ENCODE measurements around the gene CFAP298. TPM values are rescaled to one million over a fixed set of nuclear protein-coding genes. Genes with fewer than 3 reads are reported as not detected.

Gene CFAP298
- total RNA-seq, 6 experiments from 2014 or later: 27.5 to 45.5 (median 33.1) TPM

GRCh38 chr21:32569261-32570230 lies 42.6 kb downstream of the CFAP298 start:
- H3K36me3 Mint-ChIP-seq (ENCODE audit: low read depth): peaks cover 21% of the 10 kb centered on the region
- H3K27ac Mint-ChIP-seq: peak overlapping the region; percentile 74
- peak; percentile 57 for DNase-seq
- peaks cover 36% of the 10 kb centered on the region for H3K4me1 Mint-ChIP-seq (ENCODE audit: low read depth)
- peak overlapping the region; percentile 89 for H3K4me3 Mint-ChIP-seq
- TF ChIP-seq CTCF (IDR thresholded peaks at IDR 0.05): peak; percentile 90
- peaks cover 9% of the 10 kb centered on the region; the same call in 1 of the 2 replicates for H3K27me3 Mint-ChIP-seq (ENCODE audit: insufficient read depth)
- peaks cover 16% of the 10 kb centered on the region for H3K9me3 Mint-ChIP-seq

GRCh38 chr21:32567626-32568025 lies 44.6 kb downstream of the CFAP298 start:
- H3K36me3 Mint-ChIP-seq (ENCODE audit: low read depth): peaks cover 23% of the 10 kb centered on the region
- no peak for TF ChIP-seq CTCF (IDR thresholded peaks at IDR 0.05)
- peaks cover 19% of the 10 kb centered on the region for H3K9me3 Mint-ChIP-seq
- no peak for DNase-seq
- H3K27me3 Mint-ChIP-seq (ENCODE audit: insufficient read depth): no peaks in the 10 kb centered on the region; the same call in 1 of the 2 replicates
- no peak overlapping the region for H3K27ac Mint-ChIP-seq
- peaks cover 37% of the 10 kb centered on the region for H3K4me1 Mint-ChIP-seq (ENCODE audit: low read depth)
- no peak overlapping the region for H3K4me3 Mint-ChIP-seq

- no peaks in the 10 kb centered on the region; the same call in 1 of the 2 replicates for H3K27me3 Mint-ChIP-seq (ENCODE audit: insufficient read depth)
- no peak for DNase-seq
- H3K4me3 Mint-ChIP-seq: no peak overlapping the region
- no peak for TF ChIP-seq CTCF (IDR thresholded peaks at IDR 0.05)
- no peak overlapping the region for H3K27ac Mint-ChIP-seq
- H3K4me1 Mint-ChIP-seq (ENCODE audit: low read depth): peaks cover 44% of the 10 kb centered on the region
- peaks cover 19% of the 10 kb centered on the region for H3K9me3 Mint-ChIP-seq
- H3K36me3 Mint-ChIP-seq (ENCODE audit: low read depth): peaks cover 23% of the 10 kb centered on the region
Observed at GRCh38 chr21:32566741-32567389, 45.3 kb downstream of the CFAP298 start.

- Mint-ChIP-seq H3K27me3 (ENCODE audit: insufficient read depth) (no peaks in the 10 kb centered on the region; the same call in 1 of the 2 replicates), H3K4me3 (no peak overlapping the region), H3K4me1 (ENCODE audit: low read depth) (peaks cover 44% of the 10 kb centered on the region), H3K27ac (no peak overlapping the region), H3K9me3 (peaks cover 19% of the 10 kb centered on the region), H3K36me3 (ENCODE audit: low read depth) (peaks cover 23% of the 10 kb centered on the region)
- DNase-seq: peak; percentile 28
- no peak for TF ChIP-seq CTCF (IDR thresholded peaks at IDR 0.05)
Observed at GRCh38 chr21:32565856-32566465, 46.2 kb downstream of the CFAP298 start.

GRCh38 chr21:32562915-32563314 lies 49.3 kb downstream of the CFAP298 start:
- DNase-seq: no peak
- Mint-ChIP-seq H3K4me3 (no peak overlapping the region), H3K4me1 (ENCODE audit: low read depth) (peaks cover 21% of the 10 kb centered on the region)

More at GRCh38 chr21:32562915-32563314, 49.3 kb downstream of the CFAP298 start:
- H3K9me3 Mint-ChIP-seq: peaks cover 19% of the 10 kb centered on the region
- no peak overlapping the region for H3K27ac Mint-ChIP-seq
- TF ChIP-seq CTCF (IDR thresholded peaks at IDR 0.05): no peak
- H3K36me3 Mint-ChIP-seq (ENCODE audit: low read depth): peaks cover 23% of the 10 kb centered on the region
- no peaks in the 10 kb centered on the region; the same call in 1 of the 2 replicates for H3K27me3 Mint-ChIP-seq (ENCODE audit: insufficient read depth)

Measured in HFFc6 (cell line).